Ishikawa (cell line): Measurements from ENCODE around the gene DCHS2.

Experiments
- CEBPB ChIP-seq: IDR thresholded peaks from 2 replicates; pipeline ENCODE4 v1.6.1; 2012
- CREB1 ChIP-seq: IDR thresholded peaks from 2 replicates; pipeline ENCODE4 v1.6.1; 2012; ENCODE audit warnings: low read depth
- EGR1 ChIP-seq: IDR thresholded peaks from 2 replicates; pipeline ENCODE4 v1.6.1; 2012
- EP300 ChIP-seq: IDR thresholded peaks from 2 replicates; pipeline ENCODE4 v1.6.1; 2012; ENCODE audit warnings: borderline replicate concordance
- FOXM1 ChIP-seq: IDR thresholded peaks from 2 replicates; pipeline ENCODE4 v1.6.1; 2012; ENCODE audit warnings: low read depth, borderline replicate concordance
- NFIC ChIP-seq: IDR thresholded peaks from 2 replicates; pipeline ENCODE4 v1.6.1; 2012
- RAD21 ChIP-seq: IDR thresholded peaks from 2 replicates; pipeline ENCODE4 v1.6.1; 2012; ENCODE audit warnings: low read depth
- REST ChIP-seq: IDR thresholded peaks from 2 replicates; pipeline ENCODE4 v1.6.1; 2012; ENCODE audit warnings: low read depth, mild to moderate bottlenecking
- TAF1 ChIP-seq: IDR thresholded peaks from 2 replicates; pipeline ENCODE4 v1.6.1; 2012; ENCODE audit warnings: low read depth, mild to moderate bottlenecking
- TCF12 ChIP-seq: IDR thresholded peaks from 2 replicates; pipeline ENCODE4 v1.6.1; 2012; ENCODE audit warnings: low read depth
- TEAD4 ChIP-seq: IDR thresholded peaks from 2 replicates; pipeline ENCODE4 v1.6.1; 2012
- USF1 ChIP-seq: IDR thresholded peaks from 2 replicates; pipeline ENCODE4 v1.6.1; 2012
- YY1 ChIP-seq: IDR thresholded peaks from 2 replicates; pipeline ENCODE4 v1.6.1; 2012; ENCODE audit warnings: low read depth
- ZBTB7A ChIP-seq: IDR thresholded peaks from 2 replicates; pipeline ENCODE4 v1.6.1; 2012; ENCODE audit warnings: low read depth
- TF ChIP-seq, protein P1 (sequence below): IDR thresholded peaks from 2 replicates; pipeline ENCODE4 v1.6.1; 2012

DCHS2 gene

GRCh38 chr4:154399259-154399974, 92.2 kb downstream of the DCHS2 start:
- TF ChIP-seq, protein P1, sequence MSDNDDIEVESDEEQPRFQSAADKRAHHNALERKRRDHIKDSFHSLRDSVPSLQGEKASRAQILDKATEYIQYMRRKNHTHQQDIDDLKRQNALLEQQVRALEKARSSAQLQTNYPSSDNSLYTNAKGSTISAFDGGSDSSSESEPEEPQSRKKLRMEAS = no peak
- TF ChIP-seq EP300 (no peak), USF1 (no peak), EGR1 (no peak), TAF1 (no peak), RAD21 (peak; percentile 55; the same call in 1 of the 2 replicates)

DNA sequence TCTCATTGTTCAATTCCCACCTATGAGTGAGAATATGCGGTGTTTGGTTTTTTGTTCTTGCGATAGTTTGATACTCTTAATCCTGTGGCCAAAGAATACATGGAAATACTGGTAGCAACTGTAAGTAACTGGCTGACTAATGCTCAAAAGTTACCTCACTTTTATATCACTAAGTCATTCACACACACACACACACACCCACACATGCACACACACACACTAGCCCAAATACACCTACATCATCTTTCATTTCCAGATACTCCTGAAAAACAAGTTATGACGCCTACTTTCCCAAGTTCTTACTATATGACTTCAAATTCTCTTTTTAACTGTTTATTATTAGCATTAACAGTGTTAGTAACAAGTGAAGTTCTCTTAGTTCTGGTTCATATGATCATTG, 101.3 kb downstream of the DCHS2 start:
- TF ChIP-seq CEBPB = no peak
- no peak for TF ChIP-seq EP300
- no peak for TF ChIP-seq YY1
- no peak for TF ChIP-seq NFIC
- no peak for TF ChIP-seq TEAD4
- TF ChIP-seq REST = no peak
- no peak for TF ChIP-seq FOXM1
- TF ChIP-seq ZBTB7A = no peak
- no peak for TF ChIP-seq TAF1
- TF ChIP-seq, protein P1 = no peak
- TF ChIP-seq RAD21 = no peak
- TF ChIP-seq CREB1 = no peak

DNA sequence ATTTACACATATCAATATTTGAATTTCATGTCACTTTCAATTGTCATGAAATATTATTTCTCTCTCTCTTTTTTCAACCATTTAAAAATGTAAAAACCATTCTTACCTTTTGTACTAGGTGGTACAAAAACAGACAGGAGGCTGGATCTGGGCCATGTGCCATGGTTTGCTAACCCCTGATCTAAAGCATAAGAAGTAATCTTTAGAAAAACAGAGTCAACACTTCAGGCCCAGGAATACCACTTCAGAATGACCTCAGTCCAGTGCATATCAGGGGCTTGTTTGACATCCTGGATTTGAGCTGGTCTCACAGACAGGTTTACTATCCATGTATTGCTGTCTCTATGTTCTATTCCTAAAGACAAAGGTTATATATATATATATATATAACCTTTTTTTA, 102.5 kb downstream of the DCHS2 start:
- no peak for TF ChIP-seq FOXM1
- no peak for TF ChIP-seq TAF1
- no peak for TF ChIP-seq EP300
- no peak for TF ChIP-seq ZBTB7A

DNA sequence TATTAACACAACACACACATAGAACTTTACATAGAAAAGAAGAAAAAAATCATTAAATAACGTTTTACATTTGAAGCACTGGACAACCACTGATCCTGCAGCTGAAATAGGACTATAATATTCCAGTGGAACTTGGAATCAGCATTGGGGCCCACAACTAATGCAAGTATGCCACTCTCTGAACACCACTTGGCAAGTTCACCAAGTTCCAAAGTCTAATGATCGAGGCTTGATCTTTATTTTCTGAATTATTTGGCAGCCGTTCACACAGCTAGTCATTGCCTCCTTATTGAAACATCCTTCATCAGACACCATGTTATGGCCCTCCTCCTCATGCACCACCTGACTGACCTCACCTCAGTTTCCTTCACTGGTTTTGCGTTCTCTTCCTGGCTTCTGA, 107.6 kb downstream of the DCHS2 start:
- TF ChIP-seq NFIC = no peak
- TF ChIP-seq ZBTB7A = no peak
- no peak for TF ChIP-seq REST
- no peak for TF ChIP-seq FOXM1
- no peak for TF ChIP-seq CREB1
- no peak for TF ChIP-seq RAD21
- TF ChIP-seq TCF12 = no peak
- no peak for TF ChIP-seq EGR1

- TF ChIP-seq USF1 = no peak
- no peak for TF ChIP-seq EP300
- no peak for TF ChIP-seq CREB1
- TF ChIP-seq TEAD4 = no peak
- TF ChIP-seq ZBTB7A = no peak
- no peak for TF ChIP-seq CEBPB
- TF ChIP-seq FOXM1 = no peak
- TF ChIP-seq TAF1 = no peak
- TF ChIP-seq REST = no peak
- TF ChIP-seq RAD21 = no peak
- TF ChIP-seq NFIC = no peak
- TF ChIP-seq YY1 = no peak
- no peak for TF ChIP-seq EGR1
- TF ChIP-seq, protein P1 = no peak
- no peak for TF ChIP-seq TCF12
Observed at GRCh38 chr4:154376486-154376885, 115.1 kb downstream of the DCHS2 start.
